HCT116 (cell line): ENCODE data around the gene TCP11L1. TPM values are rescaled to one million over a fixed set of nuclear protein-coding genes. Genes with fewer than 3 reads are reported as not detected.

Experiments used
- ATAC-seq: fragments of 200-7000 bp; cut with Tn5 transposase; 2 replicates; pipeline ENCODE4 v1.9.1; 2020; ENCODE audit warnings: mild to moderate bottlenecking, moderate library complexity
- BruUV-seq: library from RNA; stranded (reverse); fragments of 400-500 nt; replicated peaks from 2 replicates; lab custom pipeline; 2021; lab: Mats Ljungman, UMichigan
- CTCF ChIA-PET: fragments of 300-600 bp; sonication (Branson Sonifier 250); formaldehyde crosslinking; loops from one replicate; lab custom pipeline; 2021; ENCODE audit warnings: antibody characterized with exemption; lab: Charles Lee
- POLR2A ChIA-PET: fragments of 300-600, 350-600 bp; sonication (Branson Sonifier 250); formaldehyde crosslinking; loops from one replicate; lab custom pipeline; 2021; ENCODE audit warnings: antibody characterized with exemption; lab: Charles Lee
- RAD21 ChIA-PET, 2 experiments: fragments of 300-600 bp; sonication (Branson Sonifier 250); formaldehyde crosslinking; loops; one replicate each; lab custom pipeline; 2023; ENCODE audit warnings: low total read pairs in 2 of 2; ENCODE audit not compliant: uncharacterized antibody in 2 of 2, unreplicated experiment in 2 of 2, low non-redundant PET in 1 of 2; lab: Charles Lee
- DNase-seq: peaks from one replicate; pipeline ENCODE4 v3.0.0-alpha.2; 2010; ENCODE audit warnings: low read depth, low spot score
- H2AFZ ChIP-seq: fragments of 200-600 bp; shearing (Covaris generic), sonication (generic); 2 replicates; pipeline ENCODE4 v1.6.1; 2017; ENCODE audit warnings: low read depth, mixed run types, mixed read lengths, antibody characterized with exemption, low read length; ENCODE audit not compliant: poor library complexity, severe bottlenecking
- H3K27ac ChIP-seq: 2 replicates; pipeline ENCODE4 v1.5.1; 2012; ENCODE audit warnings: low read depth, low read length
- H3K27me3 ChIP-seq: fragments of 200-600 bp; sonication (generic); 2 replicates; pipeline ENCODE4 v1.6.1; 2016; ENCODE audit warnings: mixed run types, low read length, mixed read lengths; ENCODE audit not compliant: insufficient read depth
- H3K36me3 ChIP-seq, 2 experiments: fragments of 200-500 bp in 1 of 2; fragments of 200-600 bp in 1 of 2; sonication (Bioruptor generic) in 1 of 2; sonication (generic) in 1 of 2; 2 replicates each; pipeline versions ENCODE4 v1.5.1 to v1.6.1; 2014 to 2016; ENCODE audit warnings: low read length in 2 of 2, inconsistent platforms in 1 of 2, mixed read lengths in 1 of 2, mixed run types in 1 of 2; ENCODE audit not compliant: insufficient read depth in 2 of 2, control insufficient read depth in 1 of 2
- H3K4me1 ChIP-seq, 2 experiments: fragments of 200-600 bp in 1 of 2; sonication (generic) in 1 of 2; 2 replicates each; pipeline versions ENCODE4 v1.5.1 to v1.6.1; 2012 to 2017; ENCODE audit warnings: low read length in 2 of 2, inconsistent platforms in 1 of 2, mild to moderate bottlenecking in 1 of 2, mixed read lengths in 1 of 2, mixed run types in 1 of 2, moderate library complexity in 1 of 2; ENCODE audit not compliant: insufficient read depth in 2 of 2, control insufficient read depth in 1 of 2
- H3K4me2 ChIP-seq: fragments of 200-600 bp; sonication (generic); 2 replicates; pipeline ENCODE4 v1.6.1; 2017; ENCODE audit warnings: mixed run types, low read length, mixed read lengths
- H3K4me3 ChIP-seq, 2 experiments: fragments of 200-600 bp in 1 of 2; sonication (generic) in 1 of 2; replicated peaks in 1 of 2; 2 replicates each; pipeline ENCODE4 v1.5.1; 2011 to 2016; ENCODE audit warnings: low read length in 2 of 2, control low read depth in 1 of 2, low read depth in 1 of 2, mild to moderate bottlenecking in 1 of 2, mixed read lengths in 1 of 2, mixed run types in 1 of 2
- H3K79me2 ChIP-seq: fragments of 200-600 bp; sonication (generic); 2 replicates; pipeline ENCODE4 v1.6.1; 2017; ENCODE audit warnings: mild to moderate bottlenecking, mixed run types, low read length, moderate library complexity, mixed read lengths; ENCODE audit not compliant: insufficient read depth
- H3K9ac ChIP-seq: fragments of 200-600 bp; sonication (generic); 2 replicates; pipeline ENCODE4 v1.6.1; 2016; ENCODE audit warnings: low read length, mixed read lengths
- H3K9me2 ChIP-seq: fragments of 200-600 bp; sonication (generic), shearing (Covaris generic); 2 replicates; pipeline ENCODE4 v1.6.1; 2017; ENCODE audit warnings: mixed run types, mild to moderate bottlenecking, moderate library complexity; ENCODE audit not compliant: insufficient read depth
- H3K9me3 ChIP-seq, 2 experiments: fragments of 200-500 bp in 1 of 2; fragments of 200-600 bp in 1 of 2; sonication (Bioruptor generic) in 1 of 2; sonication (generic) in 1 of 2; 2 replicates each; pipeline ENCODE4 v1.6.1; 2014 to 2017; ENCODE audit warnings: low read length in 2 of 2, mixed read lengths in 2 of 2, inconsistent platforms in 1 of 2, low read depth in 1 of 2, mild to moderate bottlenecking in 1 of 2, mixed run types in 1 of 2, moderate library complexity in 1 of 2; ENCODE audit not compliant: control insufficient read depth in 1 of 2, insufficient read depth in 1 of 2
- H4K20me1 ChIP-seq: fragments of 200-600 bp; sonication (generic), shearing (Covaris generic); 2 replicates; pipeline ENCODE4 v1.6.1; 2017; ENCODE audit warnings: mixed run types, mild to moderate bottlenecking, moderate library complexity; ENCODE audit not compliant: insufficient read depth
- EGR1 ChIP-seq: IDR thresholded peaks from 2 replicates; pipeline ENCODE4 v1.6.1; 2012; ENCODE audit warnings: low read depth
- ELF1 ChIP-seq: IDR thresholded peaks from 2 replicates; pipeline ENCODE4 v1.6.1; 2012; ENCODE audit warnings: low read depth, borderline replicate concordance
- EZH2 ChIP-seq: fragments of 200-600 bp; sonication (generic); IDR thresholded peaks from 2 replicates; pipeline ENCODE4 v1.6.1; 2017; ENCODE audit warnings: antibody characterized with exemption, mixed run types
- EZH2phosphoT487 ChIP-seq: fragments of 200-600 bp; IDR thresholded peaks from 2 replicates; pipeline ENCODE4 v1.6.1; 2018; ENCODE audit warnings: antibody characterized with exemption, borderline replicate concordance
- FOSL1 ChIP-seq: IDR thresholded peaks from 2 replicates; pipeline ENCODE4 v1.6.1; 2012; ENCODE audit warnings: low read depth
- POLR2A ChIP-seq: IDR thresholded peaks from 2 replicates; pipeline ENCODE4 v1.7.0; 2011; ENCODE audit warnings: borderline replicate concordance; ENCODE audit not compliant: insufficient read depth, insufficient read length; ENCODE audit errors: extremely low read depth
- RAD21 ChIP-seq: IDR thresholded peaks from 2 replicates; pipeline ENCODE4 v1.6.1; 2012; ENCODE audit warnings: low read depth, mild to moderate bottlenecking
- SIN3A ChIP-seq: IDR thresholded peaks from 2 replicates; pipeline ENCODE4 v1.6.1; 2012; ENCODE audit warnings: low read depth
- SP1 ChIP-seq: IDR thresholded peaks from 2 replicates; pipeline ENCODE4 v1.6.1; 2012; ENCODE audit warnings: low read depth
- SRF ChIP-seq: IDR thresholded peaks from 2 replicates; pipeline ENCODE4 v1.6.1; 2012; ENCODE audit warnings: low read depth
- TCF7L2 ChIP-seq: IDR thresholded peaks from 2 replicates; pipeline ENCODE4 v1.7.0; 2011; ENCODE audit warnings: borderline replicate concordance, inconsistent platforms; ENCODE audit not compliant: insufficient read depth, insufficient read length; ENCODE audit errors: extremely low read depth
- ZFX ChIP-seq: fragments of 450-650 bp; IDR thresholded peaks from 2 replicates; pipeline ENCODE4 v1.6.1; 2017
- ZNF274 ChIP-seq: fragments of 200-500 bp; sonication (Bioruptor generic); IDR thresholded peaks from 2 replicates; pipeline ENCODE4 v1.6.1; 2014; ENCODE audit warnings: mild to moderate bottlenecking, low read depth, low read length, inconsistent platforms
- intact Hi-C: fragments of 100-400 bp; cut with micrococcal nuclease; formaldehyde crosslinking; loops from 2 replicates; pipeline ENCODE4 v1.10.0; 2022
- total RNA-seq: library from RNA; stranded (reverse); gene quantifications from one replicate; pipeline ENCODE4 v1.2.1, GENCODE V29; 2021; ENCODE audit not compliant: unreplicated experiment
- TF ChIP-seq, protein P1 (sequence below): IDR thresholded peaks from 2 replicates; pipeline ENCODE4 v1.6.1; 2012; ENCODE audit warnings: low read depth
- TF ChIP-seq, protein P2 (sequence below): IDR thresholded peaks from 2 replicates; pipeline ENCODE4 v1.6.1; 2012
- TF ChIP-seq, protein P3 (sequence below): IDR thresholded peaks from 2 replicates; pipeline ENCODE4 v1.6.1; 2011; ENCODE audit warnings: mild to moderate bottlenecking, low read length, moderate library complexity; ENCODE audit not compliant: insufficient replicate concordance; ENCODE audit errors: extremely low read depth

The TCP11L1 gene
- total RNA-seq, 1 experiment from 2014 or later: 12.0 TPM

DNA sequence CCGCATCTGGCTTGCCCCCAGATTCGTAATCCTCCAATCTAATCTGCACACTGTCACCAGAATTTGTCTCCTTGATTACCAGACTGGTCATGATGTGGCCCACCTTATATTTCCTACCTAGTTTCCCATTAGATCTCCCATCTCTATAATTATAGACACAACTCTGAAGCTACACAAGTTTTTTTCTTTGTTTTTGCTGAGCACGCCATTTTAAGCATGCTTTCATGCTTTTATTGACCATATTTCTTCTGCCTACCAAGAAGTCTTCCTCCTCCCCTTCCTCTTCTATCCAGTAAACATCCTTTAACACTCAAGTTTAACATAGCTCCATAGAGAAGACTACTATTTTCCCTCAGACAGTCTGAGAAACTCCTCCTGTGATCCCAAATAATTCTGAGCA is 47.9 kb upstream of the TCP11L1 start:
- intact Hi-C loops: no loop called here
- H2AFZ ChIP-seq: no peak overlapping the region
- H3K9me2 ChIP-seq: no peaks in the 10 kb centered on the region
- no peak for ATAC-seq
- H3K4me3 ChIP-seq: no peak overlapping the region
- H3K4me2 ChIP-seq: no peak overlapping the region
- RAD21 ChIA-PET: no interaction called here
- TF ChIP-seq ZNF274 (no peak), POLR2A (no peak), EZH2 (no peak), ELF1 (no peak), ZFX (no peak), TCF7L2 (no peak), EGR1 (no peak), FOSL1 (no peak), EZH2phosphoT487 (no peak), RAD21 (no peak), SRF (no peak), SP1 (no peak), SIN3A (no peak)
- TF ChIP-seq, protein P1, sequence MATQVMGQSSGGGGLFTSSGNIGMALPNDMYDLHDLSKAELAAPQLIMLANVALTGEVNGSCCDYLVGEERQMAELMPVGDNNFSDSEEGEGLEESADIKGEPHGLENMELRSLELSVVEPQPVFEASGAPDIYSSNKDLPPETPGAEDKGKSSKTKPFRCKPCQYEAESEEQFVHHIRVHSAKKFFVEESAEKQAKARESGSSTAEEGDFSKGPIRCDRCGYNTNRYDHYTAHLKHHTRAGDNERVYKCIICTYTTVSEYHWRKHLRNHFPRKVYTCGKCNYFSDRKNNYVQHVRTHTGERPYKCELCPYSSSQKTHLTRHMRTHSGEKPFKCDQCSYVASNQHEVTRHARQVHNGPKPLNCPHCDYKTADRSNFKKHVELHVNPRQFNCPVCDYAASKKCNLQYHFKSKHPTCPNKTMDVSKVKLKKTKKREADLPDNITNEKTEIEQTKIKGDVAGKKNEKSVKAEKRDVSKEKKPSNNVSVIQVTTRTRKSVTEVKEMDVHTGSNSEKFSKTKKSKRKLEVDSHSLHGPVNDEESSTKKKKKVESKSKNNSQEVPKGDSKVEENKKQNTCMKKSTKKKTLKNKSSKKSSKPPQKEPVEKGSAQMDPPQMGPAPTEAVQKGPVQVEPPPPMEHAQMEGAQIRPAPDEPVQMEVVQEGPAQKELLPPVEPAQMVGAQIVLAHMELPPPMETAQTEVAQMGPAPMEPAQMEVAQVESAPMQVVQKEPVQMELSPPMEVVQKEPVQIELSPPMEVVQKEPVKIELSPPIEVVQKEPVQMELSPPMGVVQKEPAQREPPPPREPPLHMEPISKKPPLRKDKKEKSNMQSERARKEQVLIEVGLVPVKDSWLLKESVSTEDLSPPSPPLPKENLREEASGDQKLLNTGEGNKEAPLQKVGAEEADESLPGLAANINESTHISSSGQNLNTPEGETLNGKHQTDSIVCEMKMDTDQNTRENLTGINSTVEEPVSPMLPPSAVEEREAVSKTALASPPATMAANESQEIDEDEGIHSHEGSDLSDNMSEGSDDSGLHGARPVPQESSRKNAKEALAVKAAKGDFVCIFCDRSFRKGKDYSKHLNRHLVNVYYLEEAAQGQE: no peak
- TF ChIP-seq, protein P2, sequence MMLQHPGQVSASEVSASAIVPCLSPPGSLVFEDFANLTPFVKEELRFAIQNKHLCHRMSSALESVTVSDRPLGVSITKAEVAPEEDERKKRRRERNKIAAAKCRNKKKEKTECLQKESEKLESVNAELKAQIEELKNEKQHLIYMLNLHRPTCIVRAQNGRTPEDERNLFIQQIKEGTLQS: no peak
- TF ChIP-seq, protein P3, sequence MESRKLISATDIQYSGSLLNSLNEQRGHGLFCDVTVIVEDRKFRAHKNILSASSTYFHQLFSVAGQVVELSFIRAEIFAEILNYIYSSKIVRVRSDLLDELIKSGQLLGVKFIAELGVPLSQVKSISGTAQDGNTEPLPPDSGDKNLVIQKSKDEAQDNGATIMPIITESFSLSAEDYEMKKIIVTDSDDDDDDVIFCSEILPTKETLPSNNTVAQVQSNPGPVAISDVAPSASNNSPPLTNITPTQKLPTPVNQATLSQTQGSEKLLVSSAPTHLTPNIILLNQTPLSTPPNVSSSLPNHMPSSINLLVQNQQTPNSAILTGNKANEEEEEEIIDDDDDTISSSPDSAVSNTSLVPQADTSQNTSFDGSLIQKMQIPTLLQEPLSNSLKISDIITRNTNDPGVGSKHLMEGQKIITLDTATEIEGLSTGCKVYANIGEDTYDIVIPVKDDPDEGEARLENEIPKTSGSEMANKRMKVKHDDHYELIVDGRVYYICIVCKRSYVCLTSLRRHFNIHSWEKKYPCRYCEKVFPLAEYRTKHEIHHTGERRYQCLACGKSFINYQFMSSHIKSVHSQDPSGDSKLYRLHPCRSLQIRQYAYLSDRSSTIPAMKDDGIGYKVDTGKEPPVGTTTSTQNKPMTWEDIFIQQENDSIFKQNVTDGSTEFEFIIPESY: no peak
- TF ChIP-seq, all 23 proteins: peak for 0
- ChIA-PET CTCF (no interaction called here), POLR2A (no interaction called here)
- no peaks in the 10 kb centered on the region for H3K4me1 ChIP-seq
- H4K20me1 ChIP-seq: no peaks in the 10 kb centered on the region
- H3K27me3 ChIP-seq: no peaks in the 10 kb centered on the region
- no peaks in the 10 kb centered on the region for H3K79me2 ChIP-seq
- DNase-seq: no peak
- H3K36me3 ChIP-seq: no peaks in the 10 kb centered on the region
- BruUV-seq: no TSS peak
- H3K9ac ChIP-seq: no peak overlapping the region
- H3K27ac ChIP-seq: no peak overlapping the region
- peaks cover 0 to 5% of the 10 kb centered on the region in 2 experiments; a peak in 1 of 4 replicates for H3K9me3 ChIP-seq
